Measurements from ENCODE around the gene FGFR3.

FGFR3 gene

GRCh38 chr4:1803523-1804423, 10.7 kb downstream of the FGFR3 start:
- DNase-seq: no peak

DNA sequence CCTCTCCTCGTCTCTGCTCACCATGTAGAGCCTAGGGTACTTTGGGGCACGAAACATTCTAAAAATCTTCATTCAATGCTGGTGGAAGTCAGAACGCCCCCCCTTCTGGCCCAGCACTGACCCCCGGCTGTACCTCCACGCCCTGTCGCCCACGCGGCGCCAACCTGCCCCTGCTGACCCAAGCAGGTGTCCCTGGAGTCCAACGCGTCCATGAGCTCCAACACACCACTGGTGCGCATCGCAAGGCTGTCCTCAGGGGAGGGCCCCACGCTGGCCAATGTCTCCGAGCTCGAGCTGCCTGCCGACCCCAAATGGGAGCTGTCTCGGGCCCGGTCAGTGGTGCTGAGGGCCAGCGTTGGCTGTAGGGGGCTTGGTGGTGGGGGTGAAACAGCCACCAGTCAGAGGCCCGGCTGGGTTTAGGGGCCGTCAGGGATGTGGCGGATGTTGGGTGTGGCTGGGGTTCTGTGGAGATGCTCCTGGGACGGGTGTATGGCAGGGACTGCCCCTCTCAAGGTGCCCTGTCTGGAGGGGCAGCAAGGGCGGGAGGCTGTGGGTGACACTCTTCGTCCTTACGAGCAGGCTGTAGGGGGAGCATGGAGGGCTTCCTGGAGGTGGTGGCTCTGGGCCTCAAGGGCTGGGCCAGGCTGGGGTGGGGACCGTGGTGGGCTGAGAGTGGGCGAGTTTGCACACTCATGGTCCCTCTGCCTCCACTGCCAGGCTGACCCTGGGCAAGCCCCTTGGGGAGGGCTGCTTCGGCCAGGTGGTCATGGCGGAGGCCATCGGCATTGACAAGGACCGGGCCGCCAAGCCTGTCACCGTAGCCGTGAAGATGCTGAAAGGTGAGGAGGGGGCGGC, 11.8 kb downstream of the FGFR3 start:
- DNase-seq: no peak

DNA sequence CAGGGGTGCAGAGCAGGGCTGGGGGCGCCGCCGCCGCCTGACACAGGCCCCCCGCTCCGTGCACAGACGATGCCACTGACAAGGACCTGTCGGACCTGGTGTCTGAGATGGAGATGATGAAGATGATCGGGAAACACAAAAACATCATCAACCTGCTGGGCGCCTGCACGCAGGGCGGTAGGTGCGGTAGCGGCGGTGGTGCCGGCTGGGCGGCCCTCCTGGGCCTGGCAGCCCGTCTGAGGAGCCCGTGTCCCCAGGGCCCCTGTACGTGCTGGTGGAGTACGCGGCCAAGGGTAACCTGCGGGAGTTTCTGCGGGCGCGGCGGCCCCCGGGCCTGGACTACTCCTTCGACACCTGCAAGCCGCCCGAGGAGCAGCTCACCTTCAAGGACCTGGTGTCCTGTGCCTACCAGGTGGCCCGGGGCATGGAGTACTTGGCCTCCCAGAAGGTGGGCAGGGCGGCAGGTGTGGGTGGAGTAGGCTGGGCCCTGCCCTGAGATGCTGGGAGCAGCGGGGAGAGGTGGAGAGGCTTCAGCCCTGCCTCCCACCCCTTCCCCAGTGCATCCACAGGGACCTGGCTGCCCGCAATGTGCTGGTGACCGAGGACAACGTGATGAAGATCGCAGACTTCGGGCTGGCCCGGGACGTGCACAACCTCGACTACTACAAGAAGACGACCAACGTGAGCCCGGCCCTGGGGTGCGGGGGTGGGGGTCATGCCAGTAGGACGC, 12.6 kb downstream of the FGFR3 start:
- no peak for DNase-seq

DNA sequence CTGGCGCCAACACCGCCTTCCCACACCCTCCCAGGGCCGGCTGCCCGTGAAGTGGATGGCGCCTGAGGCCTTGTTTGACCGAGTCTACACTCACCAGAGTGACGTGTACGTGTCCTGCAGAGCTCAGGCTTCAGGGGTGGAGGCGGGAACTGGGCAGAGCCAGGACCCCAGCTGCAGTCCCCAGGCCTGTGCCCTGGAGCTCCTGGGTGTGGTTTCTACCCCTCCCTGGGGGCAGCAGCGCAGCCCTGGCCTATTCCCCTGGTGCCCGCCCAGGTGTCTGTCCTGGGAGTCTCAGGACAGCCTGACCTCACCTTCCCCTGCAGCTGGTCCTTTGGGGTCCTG, 13.1 kb downstream of the FGFR3 start:
- DNase-seq: no peak

DNA sequence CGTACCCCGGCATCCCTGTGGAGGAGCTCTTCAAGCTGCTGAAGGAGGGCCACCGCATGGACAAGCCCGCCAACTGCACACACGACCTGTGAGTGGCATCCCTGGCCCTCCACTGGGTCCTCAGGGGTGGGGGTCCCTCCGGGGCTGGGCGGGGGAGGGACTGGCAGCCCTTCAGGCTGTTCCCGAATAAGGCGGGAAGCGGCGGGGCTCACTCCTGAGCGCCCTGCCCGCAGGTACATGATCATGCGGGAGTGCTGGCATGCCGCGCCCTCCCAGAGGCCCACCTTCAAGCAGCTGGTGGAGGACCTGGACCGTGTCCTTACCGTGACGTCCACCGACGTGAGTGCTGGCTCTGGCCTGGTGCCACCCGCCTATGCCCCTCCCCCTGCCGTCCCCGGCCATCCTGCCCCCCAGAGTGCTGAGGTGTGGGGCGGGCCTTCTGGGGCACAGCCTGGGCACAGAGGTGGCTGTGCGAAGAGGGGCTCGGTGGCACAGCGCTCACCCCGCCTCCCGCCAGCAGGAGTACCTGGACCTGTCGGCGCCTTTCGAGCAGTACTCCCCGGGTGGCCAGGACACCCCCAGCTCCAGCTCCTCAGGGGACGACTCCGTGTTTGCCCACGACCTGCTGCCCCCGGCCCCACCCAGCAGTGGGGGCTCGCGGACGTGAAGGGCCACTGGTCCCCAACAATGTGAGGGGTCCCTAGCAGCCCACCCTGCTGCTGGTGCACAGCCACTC, 13.7 kb downstream of the FGFR3 start:
- DNase-seq: no peak

DNA sequence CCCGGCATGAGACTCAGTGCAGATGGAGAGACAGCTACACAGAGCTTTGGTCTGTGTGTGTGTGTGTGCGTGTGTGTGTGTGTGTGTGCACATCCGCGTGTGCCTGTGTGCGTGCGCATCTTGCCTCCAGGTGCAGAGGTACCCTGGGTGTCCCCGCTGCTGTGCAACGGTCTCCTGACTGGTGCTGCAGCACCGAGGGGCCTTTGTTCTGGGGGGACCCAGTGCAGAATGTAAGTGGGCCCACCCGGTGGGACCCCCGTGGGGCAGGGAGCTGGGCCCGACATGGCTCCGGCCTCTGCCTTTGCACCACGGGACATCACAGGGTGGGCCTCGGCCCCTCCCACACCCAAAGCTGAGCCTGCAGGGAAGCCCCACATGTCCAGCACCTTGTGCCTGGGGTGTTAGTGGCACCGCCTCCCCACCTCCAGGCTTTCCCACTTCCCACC, 14.3 kb downstream of the FGFR3 start:
- DNase-seq: no peak

DNA sequence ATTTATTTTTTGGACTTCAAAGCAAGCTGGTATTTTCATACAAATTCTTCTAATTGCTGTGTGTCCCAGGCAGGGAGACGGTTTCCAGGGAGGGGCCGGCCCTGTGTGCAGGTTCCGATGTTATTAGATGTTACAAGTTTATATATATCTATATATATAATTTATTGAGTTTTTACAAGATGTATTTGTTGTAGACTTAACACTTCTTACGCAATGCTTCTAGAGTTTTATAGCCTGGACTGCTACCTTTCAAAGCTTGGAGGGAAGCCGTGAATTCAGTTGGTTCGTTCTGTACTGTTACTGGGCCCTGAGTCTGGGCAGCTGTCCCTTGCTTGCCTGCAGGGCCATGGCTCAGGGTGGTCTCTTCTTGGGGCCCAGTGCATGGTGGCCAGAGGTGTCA, 15.3 kb downstream of the FGFR3 start:
- DNase-seq: no peak

DNA sequence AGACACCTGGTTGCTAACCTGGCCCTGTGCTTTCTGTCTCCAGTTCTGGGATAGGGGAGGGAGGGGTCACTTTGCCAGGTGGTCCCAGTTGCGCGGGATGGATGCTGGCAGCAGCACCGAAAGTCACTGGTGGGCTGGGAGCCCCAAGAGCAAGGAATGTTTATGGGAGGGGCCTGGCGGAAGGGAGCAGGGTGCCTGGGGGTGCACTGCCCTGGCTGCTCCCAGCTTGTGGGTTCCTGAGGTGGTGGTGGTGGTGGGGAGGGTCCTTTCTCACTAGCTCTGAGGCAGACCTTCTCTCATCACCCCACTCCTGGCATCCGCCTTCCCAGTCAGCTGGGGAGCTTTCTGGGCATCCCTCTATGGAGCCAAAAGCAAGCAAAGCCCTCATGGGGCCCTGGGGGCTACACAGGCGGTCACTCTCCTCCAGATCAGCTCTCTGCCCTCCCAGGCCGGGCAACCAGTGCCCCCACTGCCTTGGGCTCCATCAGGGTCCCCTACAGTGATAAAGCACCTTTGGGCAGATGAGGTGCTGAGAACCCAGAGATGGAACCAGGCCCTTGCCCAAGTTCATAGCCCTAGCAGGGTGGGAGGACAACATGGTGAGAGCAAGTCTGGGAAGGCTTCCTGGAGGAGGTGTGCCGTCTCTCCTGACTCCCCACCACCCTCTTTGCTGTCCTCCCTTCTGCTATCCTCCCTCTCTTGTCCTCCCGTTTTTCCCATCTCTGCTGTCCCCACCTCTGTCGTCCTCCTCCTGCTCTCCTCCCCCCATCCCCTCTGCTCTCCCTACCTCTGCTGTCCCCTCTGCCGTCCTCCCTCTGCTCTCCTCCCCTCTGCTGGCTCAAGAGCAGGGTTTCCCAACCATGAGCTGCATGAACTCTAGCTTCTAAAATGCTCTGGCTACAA, 16.0 kb downstream of the FGFR3 start:
- DNase-seq: no peak

- peak; percentile 79 for DNase-seq
These were observed 16.8 kb downstream of the FGFR3 start for GRCh38 chr4:1809754-1810502.

DNA sequence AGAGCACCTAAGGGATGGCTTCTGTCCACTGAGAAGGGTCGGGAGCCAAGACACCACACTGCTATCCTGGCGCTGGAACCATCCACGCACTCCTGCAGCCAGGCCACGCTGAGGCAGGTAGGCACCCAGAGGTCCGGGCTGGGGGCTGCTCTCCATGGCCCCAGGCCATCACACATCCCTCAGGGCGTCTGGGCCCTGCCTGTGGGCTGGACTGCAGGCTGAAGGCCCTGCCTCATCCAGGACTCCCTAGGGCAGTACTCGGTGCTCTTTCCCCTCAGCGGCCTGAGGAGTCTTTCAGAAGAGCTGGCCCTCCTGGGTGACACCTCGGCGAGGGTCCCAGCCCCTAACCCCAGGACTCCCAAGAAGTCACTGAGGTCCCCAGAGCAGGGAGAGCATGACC, 17.7 kb downstream of the FGFR3 start:
- DNase-seq: no peak

DNA sequence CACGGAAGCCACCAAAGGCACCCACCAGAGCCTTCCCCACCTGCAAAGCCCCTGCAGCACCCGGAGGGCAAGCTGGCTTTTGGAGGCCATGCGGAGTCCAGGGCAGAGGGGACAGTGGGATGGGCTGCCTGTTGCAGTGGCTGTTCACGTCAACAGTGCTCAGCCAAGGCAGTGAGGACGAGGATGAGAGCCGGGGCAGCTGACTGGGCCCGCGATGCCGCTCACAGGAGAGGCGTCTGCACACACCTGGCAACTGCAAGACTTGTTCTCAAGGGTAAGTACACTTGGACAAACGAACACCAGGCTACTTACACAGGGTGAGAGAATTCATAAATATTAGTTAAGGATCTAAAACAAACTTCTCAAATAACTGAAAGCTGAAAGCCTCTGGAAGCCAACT, 19.6 kb downstream of the FGFR3 start:
- no peak for DNase-seq

- DNase-seq: no peak
These were observed 20.1 kb downstream of the FGFR3 start for GRCh38 chr4:1813231-1813630.

- no peak for DNase-seq
These were observed 20.8 kb downstream of the FGFR3 start for GRCh38 chr4:1813915-1814314.

GRCh38 chr4:1814453-1814852, 21.4 kb downstream of the FGFR3 start:
- no peak for DNase-seq

- DNase-seq: no peak
These were observed 22.3 kb downstream of the FGFR3 start for GRCh38 chr4:1815096-1815996.

- DNase-seq: no peak
These were observed 23.1 kb downstream of the FGFR3 start for GRCh38 chr4:1815997-1816860.

DNA sequence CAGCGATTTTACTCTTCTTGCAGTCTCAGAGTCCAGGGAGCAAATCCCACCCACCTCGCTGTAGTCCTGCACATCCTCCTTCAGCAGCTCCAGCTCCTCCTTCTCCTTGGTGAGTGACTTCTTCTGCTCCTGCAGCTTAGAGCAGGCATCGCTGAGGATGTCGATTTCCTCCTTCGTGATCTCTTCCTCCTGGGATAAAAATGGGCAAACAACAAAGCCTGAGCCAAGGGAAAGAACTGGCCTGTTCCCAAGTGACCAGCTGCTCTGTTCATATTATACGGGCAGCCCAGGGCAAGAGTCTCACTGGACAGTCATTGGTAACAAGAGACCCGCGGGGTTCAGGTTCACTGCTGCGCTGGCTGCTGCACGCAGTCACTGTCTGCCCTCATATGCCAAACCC, 26.2 kb downstream of the FGFR3 start:
- no peak for DNase-seq

- no peak for DNase-seq
These were observed 26.7 kb downstream of the FGFR3 start for GRCh38 chr4:1819816-1820215.

Measured in activated CD4-positive, alpha-beta T cell treated with anti-CD3 and anti-CD28 coated beads, Interleukin-2, Interleukin-6, amounts not matched to agents 100 ng/mL and 50 ng/mL, durations not matched to agents 16 hours and 8 hours (primary cell).